ENCODE data around the gene CNGB1.
"Not testable (repeated sequence)": the region's sequence is repeated elsewhere in the genome, so short reads cannot be mapped to it uniquely, and the experiment has no call there.

CNGB1 gene

DNA sequence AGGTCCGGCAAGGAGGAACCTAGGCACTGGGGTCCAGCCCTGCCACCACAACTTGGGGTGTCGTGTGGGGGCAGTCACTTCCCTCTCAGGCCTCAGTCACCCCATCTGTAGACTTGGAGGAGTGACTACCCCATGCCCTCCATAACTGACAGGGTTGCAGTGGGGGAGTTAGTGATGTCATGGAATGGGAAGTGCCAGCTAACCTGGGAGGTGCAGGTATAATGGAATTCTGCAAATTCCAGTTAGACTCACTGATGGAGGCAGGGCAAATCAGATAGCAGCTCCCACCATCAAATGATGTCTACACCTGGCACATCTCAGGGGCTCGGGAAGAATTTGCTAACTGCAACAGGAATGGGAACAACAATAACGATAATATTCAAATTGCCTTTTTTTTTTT, 72.9 kb downstream of the CNGB1 start:
- H3K27ac ChIP-seq (ENCODE audit: low read depth, low read length): no peak overlapping the region
- no peak overlapping the region for H3K4me3 ChIP-seq (ENCODE audit: insufficient read depth, low read length, poor library complexity, severe bottlenecking)
- H3K4me2 ChIP-seq (ENCODE audit: low read depth, low read length, poor library complexity, severe bottlenecking): no peak overlapping the region
- no peaks in the 10 kb centered on the region for H3K27me3 ChIP-seq (ENCODE audit: low read length)
- no peak overlapping the region for H2AFZ ChIP-seq (ENCODE audit: low read depth, low read length, severe bottlenecking)
- no peaks in the 10 kb centered on the region for H3K9me2 ChIP-seq (replicated peaks; ENCODE audit: insufficient read depth, low read length)
- TF ChIP-seq, protein P1, sequence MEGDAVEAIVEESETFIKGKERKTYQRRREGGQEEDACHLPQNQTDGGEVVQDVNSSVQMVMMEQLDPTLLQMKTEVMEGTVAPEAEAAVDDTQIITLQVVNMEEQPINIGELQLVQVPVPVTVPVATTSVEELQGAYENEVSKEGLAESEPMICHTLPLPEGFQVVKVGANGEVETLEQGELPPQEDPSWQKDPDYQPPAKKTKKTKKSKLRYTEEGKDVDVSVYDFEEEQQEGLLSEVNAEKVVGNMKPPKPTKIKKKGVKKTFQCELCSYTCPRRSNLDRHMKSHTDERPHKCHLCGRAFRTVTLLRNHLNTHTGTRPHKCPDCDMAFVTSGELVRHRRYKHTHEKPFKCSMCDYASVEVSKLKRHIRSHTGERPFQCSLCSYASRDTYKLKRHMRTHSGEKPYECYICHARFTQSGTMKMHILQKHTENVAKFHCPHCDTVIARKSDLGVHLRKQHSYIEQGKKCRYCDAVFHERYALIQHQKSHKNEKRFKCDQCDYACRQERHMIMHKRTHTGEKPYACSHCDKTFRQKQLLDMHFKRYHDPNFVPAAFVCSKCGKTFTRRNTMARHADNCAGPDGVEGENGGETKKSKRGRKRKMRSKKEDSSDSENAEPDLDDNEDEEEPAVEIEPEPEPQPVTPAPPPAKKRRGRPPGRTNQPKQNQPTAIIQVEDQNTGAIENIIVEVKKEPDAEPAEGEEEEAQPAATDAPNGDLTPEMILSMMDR (IDR thresholded peaks at IDR 0.05; ENCODE audit: insufficient read depth, low read length, poor library complexity, severe bottlenecking): no peak
- TF ChIP-seq EZH2phosphoT487 (conservative IDR thresholded peaks at IDR 0.05; ENCODE audit: low read length): no peak
- H3K9me3 ChIP-seq (ENCODE audit: insufficient read depth, low read length): no peaks in the 10 kb centered on the region
- H3K9ac ChIP-seq (ENCODE audit: low read length): no peak overlapping the region
- no peaks in the 10 kb centered on the region for H3K79me2 ChIP-seq (ENCODE audit: insufficient read depth, low read length)
- no peaks in the 10 kb centered on the region for H3F3A ChIP-seq (ENCODE audit: insufficient read depth)
- H4K20me1 ChIP-seq (ENCODE audit: low read depth, low read length): no peaks in the 10 kb centered on the region
- H3K36me3 ChIP-seq (ENCODE audit: low read length): no peaks in the 10 kb centered on the region

DNA sequence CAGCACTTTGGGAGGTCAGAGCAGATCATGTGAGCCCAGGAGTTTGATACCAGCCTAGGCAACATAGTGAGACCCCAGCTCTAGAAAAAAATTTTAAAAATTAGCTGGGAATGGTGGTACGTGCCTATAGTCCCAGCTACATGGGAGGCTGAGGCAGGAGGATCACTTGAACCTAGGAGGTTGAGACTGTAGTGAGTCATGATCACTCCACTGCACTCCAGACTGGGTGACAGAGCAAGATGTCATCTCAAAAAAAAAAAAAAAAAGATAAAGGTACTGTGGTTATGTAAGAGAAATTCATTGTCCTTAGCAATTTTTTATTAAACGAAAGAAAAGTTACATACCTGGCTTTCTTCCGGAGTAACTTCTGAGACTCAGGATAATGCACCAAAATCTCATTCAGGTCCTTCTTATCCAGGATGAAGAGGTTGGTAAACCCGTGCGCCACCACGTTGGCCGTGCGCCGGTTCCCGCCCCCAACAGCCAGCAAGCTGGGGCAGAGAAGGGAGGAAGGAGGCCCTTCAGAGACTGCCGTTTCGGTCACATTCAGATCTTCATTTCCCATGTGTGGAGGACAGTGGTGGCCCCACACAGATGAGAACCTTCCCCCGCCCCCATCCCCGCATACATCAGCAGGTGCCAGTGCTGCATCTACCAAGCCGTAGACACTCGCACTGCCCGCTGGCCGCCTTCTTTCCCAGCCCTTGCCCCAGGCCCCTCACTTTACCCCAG, 73.7 kb downstream of the CNGB1 start:
- Histone ChIP-seq H3F3A (ENCODE audit: insufficient read depth) (no peaks in the 10 kb centered on the region), H3K9me2 (replicated peaks; ENCODE audit: insufficient read depth, low read length) (no peaks in the 10 kb centered on the region), H3K9ac (ENCODE audit: low read length) (no peak overlapping the region), H3K36me3 (ENCODE audit: low read length) (no peaks in the 10 kb centered on the region), H3K27me3 (ENCODE audit: low read length) (no peaks in the 10 kb centered on the region), H3K4me2 (ENCODE audit: low read depth, low read length, poor library complexity, severe bottlenecking) (no peak overlapping the region), H2AFZ (ENCODE audit: low read depth, low read length, severe bottlenecking) (no peak overlapping the region), H3K27ac (ENCODE audit: low read depth, low read length) (no peak overlapping the region), H3K9me3 (ENCODE audit: insufficient read depth, low read length) (no peaks in the 10 kb centered on the region), H4K20me1 (ENCODE audit: low read depth, low read length) (no peaks in the 10 kb centered on the region), H3K79me2 (ENCODE audit: insufficient read depth, low read length) (no peaks in the 10 kb centered on the region), H3K4me3 (ENCODE audit: insufficient read depth, low read length, poor library complexity, severe bottlenecking) (no peak overlapping the region)
- TF ChIP-seq, protein P1 (IDR thresholded peaks at IDR 0.05; ENCODE audit: insufficient read depth, low read length, poor library complexity, severe bottlenecking): no peak
- no peak for TF ChIP-seq EZH2phosphoT487 (conservative IDR thresholded peaks at IDR 0.05; ENCODE audit: low read length)

DNA sequence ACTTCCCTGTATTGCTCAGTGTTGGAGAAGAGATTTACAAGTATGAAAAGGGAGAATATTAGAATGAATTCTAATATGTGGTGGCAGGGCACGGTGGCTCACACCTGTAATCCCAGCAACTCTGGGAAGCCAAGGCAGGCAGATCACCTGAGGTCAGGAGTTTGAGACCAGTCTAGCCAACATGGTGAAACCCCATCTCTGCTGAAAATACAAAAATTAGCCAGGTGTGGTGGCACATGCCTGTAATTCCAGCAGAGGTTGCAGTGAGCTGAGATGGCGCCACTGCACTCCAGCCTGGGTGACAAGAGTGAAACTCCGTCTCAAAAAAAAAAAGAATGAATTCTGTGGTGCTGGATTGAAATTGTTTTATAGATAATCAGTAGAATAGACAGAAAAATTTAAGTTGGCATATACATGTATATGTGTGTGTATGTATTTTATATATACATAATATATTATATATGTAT, 75.8 kb downstream of the CNGB1 start:
- H3K4me2 ChIP-seq (ENCODE audit: low read depth, low read length, poor library complexity, severe bottlenecking); H3F3A ChIP-seq (ENCODE audit: insufficient read depth); H3K27me3 ChIP-seq (ENCODE audit: low read length); H3K79me2 ChIP-seq (ENCODE audit: insufficient read depth, low read length); H3K36me3 ChIP-seq (ENCODE audit: low read length); H2AFZ ChIP-seq (ENCODE audit: low read depth, low read length, severe bottlenecking); H3K9me2 ChIP-seq (replicated peaks; ENCODE audit: insufficient read depth, low read length); H4K20me1 ChIP-seq (ENCODE audit: low read depth, low read length); H3K9me3 ChIP-seq (ENCODE audit: insufficient read depth, low read length); H3K9ac ChIP-seq (ENCODE audit: low read length); H3K27ac ChIP-seq (ENCODE audit: low read depth, low read length); H3K4me3 ChIP-seq (ENCODE audit: insufficient read depth, low read length, poor library complexity, severe bottlenecking): not testable (repeated sequence)

DNA sequence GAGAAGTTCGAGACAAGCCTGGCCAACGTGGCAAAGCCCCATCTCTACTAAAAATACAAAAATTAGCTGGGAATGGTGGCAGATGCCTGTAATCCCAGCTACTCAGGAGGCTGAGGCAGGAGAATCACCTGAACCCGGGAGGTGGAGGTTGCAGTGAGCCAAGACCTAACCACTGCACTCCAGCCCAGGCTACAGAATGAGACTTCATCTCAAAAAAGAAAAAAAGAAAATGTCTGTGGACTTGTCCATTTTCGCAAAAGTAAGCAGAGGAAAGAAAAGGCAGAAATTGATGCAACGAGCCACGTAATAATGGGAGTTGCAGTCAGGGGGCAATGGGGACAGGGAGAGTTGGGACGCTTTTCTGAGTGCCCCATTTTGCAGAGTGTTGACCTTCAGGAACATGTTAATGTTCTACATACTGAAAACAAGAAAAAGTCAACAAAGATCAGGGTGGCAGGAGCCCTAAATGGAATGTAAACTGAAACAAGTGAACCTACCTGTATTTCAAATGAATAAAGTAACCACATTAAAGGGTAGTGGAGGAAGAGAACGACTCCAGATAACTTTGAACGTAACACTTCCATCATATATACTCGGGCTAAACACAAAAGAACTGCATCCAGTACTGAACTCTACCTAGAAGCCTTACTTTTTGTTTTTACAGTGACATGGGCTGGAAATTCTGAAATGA, 76.4 kb downstream of the CNGB1 start:
- Histone ChIP-seq H3K9me3 (ENCODE audit: insufficient read depth, low read length) (no peaks in the 10 kb centered on the region), H3K9ac (ENCODE audit: low read length) (no peak overlapping the region), H3K79me2 (ENCODE audit: insufficient read depth, low read length) (no peaks in the 10 kb centered on the region), H3K4me3 (ENCODE audit: insufficient read depth, low read length, poor library complexity, severe bottlenecking) (no peak overlapping the region), H3K36me3 (ENCODE audit: low read length) (no peaks in the 10 kb centered on the region), H3F3A (ENCODE audit: insufficient read depth) (no peaks in the 10 kb centered on the region), H3K9me2 (replicated peaks; ENCODE audit: insufficient read depth, low read length) (no peaks in the 10 kb centered on the region), H3K27ac (ENCODE audit: low read depth, low read length) (no peak overlapping the region), H3K4me2 (ENCODE audit: low read depth, low read length, poor library complexity, severe bottlenecking) (no peak overlapping the region), H2AFZ (ENCODE audit: low read depth, low read length, severe bottlenecking) (no peak overlapping the region), H4K20me1 (ENCODE audit: low read depth, low read length) (no peaks in the 10 kb centered on the region), H3K27me3 (ENCODE audit: low read length) (no peaks in the 10 kb centered on the region)
- TF ChIP-seq EZH2phosphoT487 (conservative IDR thresholded peaks at IDR 0.05; ENCODE audit: low read length): no peak
- TF ChIP-seq, protein P1 (IDR thresholded peaks at IDR 0.05; ENCODE audit: insufficient read depth, low read length, poor library complexity, severe bottlenecking): no peak

Data from SU-DHL-6 (cell line).